ENCODE results near the gene SLC30A10. TPM values are rescaled to one million over a fixed set of nuclear protein-coding genes. Genes with fewer than 3 reads are reported as not detected.
"Not testable (repeated sequence)": the region's sequence is repeated elsewhere in the genome, so short reads cannot be mapped to it uniquely, and the experiment has no call there.

The SLC30A10 gene
- total RNA-seq, 2 donors from 2014 or later: 0.09 TPM; not detected in 1

GRCh38 chr1:219954736-219955421, 26.5 kb upstream of the SLC30A10 start:
- H3K36me3 Mint-ChIP-seq (ENCODE audit: low read depth): no peaks in the 10 kb centered on the region
- peaks cover 7% of the 10 kb centered on the region for H3K4me1 Mint-ChIP-seq
- no peak overlapping the region for H3K9ac ChIP-seq (ENCODE audit: extremely low read depth, low read length, poor library complexity, severe bottlenecking)
- H3K27ac Mint-ChIP-seq: no peak overlapping the region
- H3K4me3 ChIP-seq (ENCODE audit: low read length): no peak overlapping the region
- H3K9me3 ChIP-seq (ENCODE audit: control insufficient read depth, low read length): no peaks in the 10 kb centered on the region
- H3K4me3 Mint-ChIP-seq: no peak overlapping the region
- no peaks in the 10 kb centered on the region for H3K4me1 ChIP-seq (ENCODE audit: control insufficient read depth, insufficient read depth, low read length)
- peaks cover 8% of the 10 kb centered on the region for H3K27me3 Mint-ChIP-seq (ENCODE audit: insufficient read depth)
- no peaks in the 10 kb centered on the region for H3K36me3 ChIP-seq (ENCODE audit: control insufficient read depth, insufficient read depth, low read length)
- peaks cover 4% of the 10 kb centered on the region for H3K27me3 ChIP-seq (ENCODE audit: control insufficient read depth, insufficient read depth, low read length, poor library complexity, severe bottlenecking)
- no peak for DNase-seq
- H3K27ac ChIP-seq (ENCODE audit: low read depth, low read length): no peak overlapping the region
- WGBS, 2 experiments (ENCODE audit: insufficient coverage in 1 of 2, insufficient read length in 1 of 2): 91% methylated on average over 8 to 11 of the region's 11 CpGs
- TF ChIP-seq CTCF (conservative IDR thresholded peaks at IDR 0.05): no peak
- H3K9me3 Mint-ChIP-seq: no peaks in the 10 kb centered on the region

- no peaks in the 10 kb centered on the region for H3K9me3 Mint-ChIP-seq
- no peaks in the 10 kb centered on the region for H3K9me3 ChIP-seq (ENCODE audit: control insufficient read depth, low read length)
- no peaks in the 10 kb centered on the region for H3K36me3 ChIP-seq (ENCODE audit: control insufficient read depth, insufficient read depth, low read length)
- H3K4me1 ChIP-seq (ENCODE audit: control insufficient read depth, insufficient read depth, low read length): no peaks in the 10 kb centered on the region
- H3K27me3 Mint-ChIP-seq (ENCODE audit: insufficient read depth): peaks cover 5% of the 10 kb centered on the region
- H3K4me3 Mint-ChIP-seq: no peak overlapping the region
- H3K36me3 Mint-ChIP-seq (ENCODE audit: low read depth): no peaks in the 10 kb centered on the region
- no peak for DNase-seq
- no peak overlapping the region for H3K27ac ChIP-seq (ENCODE audit: low read depth, low read length)
- TF ChIP-seq CTCF (conservative IDR thresholded peaks at IDR 0.05): no peak
- H3K9ac ChIP-seq (ENCODE audit: extremely low read depth, low read length, poor library complexity, severe bottlenecking): no peak overlapping the region
- no peak overlapping the region for H3K4me3 ChIP-seq (ENCODE audit: low read length)
- H3K27ac Mint-ChIP-seq: no peak overlapping the region
- H3K4me1 Mint-ChIP-seq: peaks cover 7% of the 10 kb centered on the region
- H3K27me3 ChIP-seq (ENCODE audit: control insufficient read depth, insufficient read depth, low read length, poor library complexity, severe bottlenecking): peaks cover 4% of the 10 kb centered on the region
- WGBS, 2 experiments (ENCODE audit: insufficient coverage in 1 of 2, insufficient read length in 1 of 2): 92 to 95% methylated on average over 4 to 6 of the region's 6 CpGs
Observed at GRCh38 chr1:219954052-219954451, 25.7 kb upstream of the SLC30A10 start.

DNA sequence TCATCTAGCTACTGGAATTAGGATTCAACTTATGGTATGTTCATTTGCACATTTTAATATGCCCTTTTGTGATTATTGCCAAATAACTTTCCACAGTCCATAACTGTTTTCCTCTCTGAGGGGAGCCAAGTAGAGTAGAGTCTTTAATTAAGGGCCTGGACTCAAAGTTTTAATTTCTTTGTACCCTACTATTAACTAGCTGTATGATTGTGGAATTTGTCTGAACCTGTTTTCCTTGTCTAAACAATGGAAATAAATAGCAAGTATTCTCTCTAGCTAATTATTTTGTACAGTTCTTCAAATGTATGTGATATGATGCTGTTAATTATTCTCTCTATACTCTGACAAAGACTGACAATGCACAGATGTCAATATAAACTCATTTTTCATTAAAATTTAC, 24.0 kb upstream of the SLC30A10 start:
- Mint-ChIP-seq H3K27ac (no peak overlapping the region), H3K36me3 (ENCODE audit: low read depth) (no peaks in the 10 kb centered on the region), H3K4me3 (no peak overlapping the region), H3K27me3 (ENCODE audit: insufficient read depth) (peaks cover 3% of the 10 kb centered on the region), H3K4me1 (peaks cover 7% of the 10 kb centered on the region), H3K9me3 (peaks cover 2% of the 10 kb centered on the region)
- Histone ChIP-seq H3K4me3 (ENCODE audit: low read length) (no peak overlapping the region), H3K4me1 (ENCODE audit: control insufficient read depth, insufficient read depth, low read length) (no peaks in the 10 kb centered on the region), H3K36me3 (ENCODE audit: control insufficient read depth, insufficient read depth, low read length) (no peaks in the 10 kb centered on the region), H3K27ac (ENCODE audit: low read depth, low read length) (no peak overlapping the region), H3K9me3 (ENCODE audit: control insufficient read depth, low read length) (no peaks in the 10 kb centered on the region), H3K9ac (ENCODE audit: extremely low read depth, low read length, poor library complexity, severe bottlenecking) (no peak overlapping the region), H3K27me3 (ENCODE audit: control insufficient read depth, insufficient read depth, low read length, poor library complexity, severe bottlenecking) (no peaks in the 10 kb centered on the region)
- DNase-seq: no peak
- no peak for TF ChIP-seq CTCF (conservative IDR thresholded peaks at IDR 0.05)

GRCh38 chr1:219949227-219949626, 20.9 kb upstream of the SLC30A10 start:
- H3K9me3 Mint-ChIP-seq; H3K36me3 ChIP-seq (ENCODE audit: control insufficient read depth, insufficient read depth, low read length); H3K9ac ChIP-seq (ENCODE audit: extremely low read depth, low read length, poor library complexity, severe bottlenecking); H3K27me3 ChIP-seq (ENCODE audit: control insufficient read depth, insufficient read depth, low read length, poor library complexity, severe bottlenecking); H3K4me3 Mint-ChIP-seq; DNase-seq; H3K9me3 ChIP-seq (ENCODE audit: control insufficient read depth, low read length); H3K36me3 Mint-ChIP-seq (ENCODE audit: low read depth); H3K4me1 Mint-ChIP-seq; H3K27ac Mint-ChIP-seq; H3K27ac ChIP-seq (ENCODE audit: low read depth, low read length); H3K27me3 Mint-ChIP-seq (ENCODE audit: insufficient read depth); H3K4me3 ChIP-seq (ENCODE audit: low read length); H3K4me1 ChIP-seq (ENCODE audit: control insufficient read depth, insufficient read depth, low read length): not testable (repeated sequence)
- no CpG with 5 or more reads among the region's 5 CpGs for WGBS, 2 experiments (ENCODE audit: insufficient coverage in 1 of 2, insufficient read length in 1 of 2)

DNA sequence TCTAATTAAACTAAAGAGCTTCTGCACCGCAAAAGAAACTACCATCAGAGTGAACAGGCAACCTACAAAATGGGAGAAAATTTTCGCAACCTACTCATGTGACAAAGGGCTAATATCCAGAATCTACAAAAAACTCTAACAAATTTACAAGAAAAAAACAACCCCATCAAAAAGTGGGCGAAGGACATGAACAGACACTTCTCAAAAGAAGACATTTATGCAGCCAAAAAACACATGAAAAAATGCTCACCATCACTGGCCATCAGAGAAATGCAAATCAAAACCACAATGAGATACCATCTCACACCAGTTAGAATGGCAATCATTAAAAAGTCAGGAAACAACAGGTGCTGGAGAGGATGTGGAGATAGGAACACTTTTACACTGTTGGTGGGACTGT, 20.4 kb upstream of the SLC30A10 start:
- H3K4me3 ChIP-seq (ENCODE audit: low read length); H3K36me3 Mint-ChIP-seq (ENCODE audit: low read depth); H3K27ac Mint-ChIP-seq; H3K9ac ChIP-seq (ENCODE audit: extremely low read depth, low read length, poor library complexity, severe bottlenecking); H3K36me3 ChIP-seq (ENCODE audit: control insufficient read depth, insufficient read depth, low read length); DNase-seq; H3K27me3 Mint-ChIP-seq (ENCODE audit: insufficient read depth); H3K27me3 ChIP-seq (ENCODE audit: control insufficient read depth, insufficient read depth, low read length, poor library complexity, severe bottlenecking); H3K4me3 Mint-ChIP-seq; H3K4me1 ChIP-seq (ENCODE audit: control insufficient read depth, insufficient read depth, low read length); H3K4me1 Mint-ChIP-seq; H3K27ac ChIP-seq (ENCODE audit: low read depth, low read length); H3K9me3 Mint-ChIP-seq; H3K9me3 ChIP-seq (ENCODE audit: control insufficient read depth, low read length): not testable (repeated sequence)
- 100% methylated on average over 2 of the region's 3 CpGs; no CpG with 5 or more reads in 1 of the 2 experiments for WGBS, 2 experiments (ENCODE audit: insufficient coverage in 1 of 2, insufficient read length in 1 of 2)

All from endodermal cell (in vitro differentiated cells).